SK-N-SH treated with all-trans-retinoic acid at 6 μM for 48 hours (cell line): ENCODE data around the gene GTPBP8.

ENCODE experiments used
- ATAC-seq: fragments of 200-7000 bp; cut with Tn5 transposase; 3 replicates; pipeline ENCODE4 v1.9.1; 2020; ENCODE audit warnings: mild to moderate bottlenecking, moderate library complexity
- BACH2 ChIP-seq: fragments of 250-450 bp; sonication (Bioruptor Pico); IDR thresholded peaks from 2 replicates; pipeline ENCODE4 v1.9.0; 2021; ENCODE audit warnings: mild to moderate bottlenecking, borderline replicate concordance
- CSDC2 ChIP-seq: fragments of 250-450 bp; sonication (Bioruptor Pico); IDR thresholded peaks from 2 replicates; pipeline ENCODE4 v1.5.0; 2020; ENCODE audit warnings: mild to moderate bottlenecking, moderate library complexity
- ESRRG ChIP-seq: fragments of 250-450 bp; sonication (Bioruptor Pico); IDR thresholded peaks from 2 replicates; pipeline ENCODE4 v1.6.1; 2021; ENCODE audit warnings: mild to moderate bottlenecking
- GLIS3 ChIP-seq: fragments of 250-450 bp; sonication (Bioruptor Pico); IDR thresholded peaks from 2 replicates; pipeline ENCODE4 v1.5.0; 2020; ENCODE audit warnings: mild to moderate bottlenecking, moderate library complexity
- OSR1 ChIP-seq: fragments of 250-450 bp; sonication (Bioruptor Pico); IDR thresholded peaks from 2 replicates; pipeline ENCODE4 v1.8.0; 2022; ENCODE audit warnings: moderate library complexity, mild to moderate bottlenecking, inconsistent platforms
- POU6F1 ChIP-seq: fragments of 250-450 bp; sonication (Bioruptor Pico); IDR thresholded peaks from 2 replicates; pipeline ENCODE4 v1.8.0; 2021; ENCODE audit warnings: low read depth, mild to moderate bottlenecking, moderate library complexity, borderline replicate concordance
- PPARA ChIP-seq: fragments of 250-450 bp; sonication (Bioruptor Pico); IDR thresholded peaks from 2 replicates; pipeline ENCODE4 v1.5.0; 2020; ENCODE audit warnings: mild to moderate bottlenecking, borderline replicate concordance
- RARB ChIP-seq: fragments of 250-450 bp; sonication (Bioruptor Pico); IDR thresholded peaks from 2 replicates; pipeline ENCODE4 v1.8.0; 2021; ENCODE audit warnings: mild to moderate bottlenecking, moderate library complexity
- SNAI2 ChIP-seq: fragments of 250-450 bp; sonication (Bioruptor Pico); IDR thresholded peaks from 2 replicates; pipeline ENCODE4 v1.5.0; 2020; ENCODE audit warnings: mild to moderate bottlenecking, moderate library complexity
- TCF4 ChIP-seq: fragments of 250-450 bp; sonication (Bioruptor Pico); IDR thresholded peaks from 2 replicates; pipeline ENCODE4 v1.8.0; 2021; ENCODE audit warnings: mild to moderate bottlenecking, moderate library complexity, borderline replicate concordance
- ZC3H10 ChIP-seq: fragments of 250-450 bp; sonication (Bioruptor Pico); IDR thresholded peaks from 2 replicates; pipeline ENCODE4 v1.5.1; 2021; ENCODE audit warnings: mild to moderate bottlenecking, moderate library complexity
- ZFP30 ChIP-seq: fragments of 450-650 bp; formaldehyde crosslinking; IDR thresholded peaks from 2 replicates; pipeline ENCODE4 v1.5.0; 2022; ENCODE audit warnings: mild to moderate bottlenecking, moderate library complexity
- ZNF565 ChIP-seq: fragments of 450-650 bp; formaldehyde crosslinking; conservative IDR thresholded peaks from 2 replicates; pipeline ENCODE4 v1.5.0; 2020; ENCODE audit warnings: low read depth, mild to moderate bottlenecking, moderate library complexity
- ZNF70 ChIP-seq: fragments of 450-650 bp; formaldehyde crosslinking; IDR thresholded peaks from 2 replicates; pipeline ENCODE4 v1.5.0; 2020; ENCODE audit warnings: mild to moderate bottlenecking, moderate library complexity
- ZNF8 ChIP-seq: fragments of 450-650 bp; formaldehyde crosslinking; IDR thresholded peaks from 2 replicates; pipeline ENCODE4 v1.5.0; 2020; ENCODE audit warnings: mild to moderate bottlenecking, moderate library complexity
- TF ChIP-seq, protein P1 (sequence below): fragments of 250-450 bp; sonication (Bioruptor Pico); IDR thresholded peaks from 2 replicates; pipeline ENCODE4 v1.8.0; 2020; ENCODE audit warnings: mild to moderate bottlenecking, moderate library complexity, borderline replicate concordance
- TF ChIP-seq, protein P2 (sequence below): fragments of 250-450 bp; sonication (Bioruptor Pico); IDR thresholded peaks from 2 replicates; pipeline ENCODE4 v1.5.1; 2020; ENCODE audit warnings: low read depth, mild to moderate bottlenecking, moderate library complexity
- TF ChIP-seq, protein P3 (sequence below): fragments of 250-450 bp; sonication (Bioruptor Pico); IDR thresholded peaks from 2 replicates; pipeline ENCODE4 v1.5.0; 2020; ENCODE audit warnings: mild to moderate bottlenecking, moderate library complexity

The GTPBP8 gene

GRCh38 chr3:112987710-112988334, 3.0 kb upstream of the GTPBP8 start:
- ATAC-seq, result no peak
- no peak for TF ChIP-seq ZC3H10
- no peak for TF ChIP-seq RARB (CRISPR knock-in tag)
- no peak for TF ChIP-seq ESRRG (CRISPR knock-in tag)
- TF ChIP-seq ZFP30, result no peak
- TF ChIP-seq, protein P1, sequence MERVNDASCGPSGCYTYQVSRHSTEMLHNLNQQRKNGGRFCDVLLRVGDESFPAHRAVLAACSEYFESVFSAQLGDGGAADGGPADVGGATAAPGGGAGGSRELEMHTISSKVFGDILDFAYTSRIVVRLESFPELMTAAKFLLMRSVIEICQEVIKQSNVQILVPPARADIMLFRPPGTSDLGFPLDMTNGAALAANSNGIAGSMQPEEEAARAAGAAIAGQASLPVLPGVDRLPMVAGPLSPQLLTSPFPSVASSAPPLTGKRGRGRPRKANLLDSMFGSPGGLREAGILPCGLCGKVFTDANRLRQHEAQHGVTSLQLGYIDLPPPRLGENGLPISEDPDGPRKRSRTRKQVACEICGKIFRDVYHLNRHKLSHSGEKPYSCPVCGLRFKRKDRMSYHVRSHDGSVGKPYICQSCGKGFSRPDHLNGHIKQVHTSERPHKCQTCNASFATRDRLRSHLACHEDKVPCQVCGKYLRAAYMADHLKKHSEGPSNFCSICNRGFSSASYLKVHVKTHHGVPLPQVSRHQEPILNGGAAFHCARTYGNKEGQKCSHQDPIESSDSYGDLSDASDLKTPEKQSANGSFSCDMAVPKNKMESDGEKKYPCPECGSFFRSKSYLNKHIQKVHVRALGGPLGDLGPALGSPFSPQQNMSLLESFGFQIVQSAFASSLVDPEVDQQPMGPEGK, result no peak
- no peak for TF ChIP-seq SNAI2 (CRISPR knock-in tag)
- TF ChIP-seq ZNF70, result no peak

- ATAC-seq, result no peak
These were observed 5.0 kb downstream of the GTPBP8 start for GRCh38 chr3:112995800-112996199.

GRCh38 chr3:113000691-113001090, 9.9 kb downstream of the GTPBP8 start:
- ATAC-seq, result no peak
- no peak for TF ChIP-seq CSDC2
- TF ChIP-seq, protein P2, sequence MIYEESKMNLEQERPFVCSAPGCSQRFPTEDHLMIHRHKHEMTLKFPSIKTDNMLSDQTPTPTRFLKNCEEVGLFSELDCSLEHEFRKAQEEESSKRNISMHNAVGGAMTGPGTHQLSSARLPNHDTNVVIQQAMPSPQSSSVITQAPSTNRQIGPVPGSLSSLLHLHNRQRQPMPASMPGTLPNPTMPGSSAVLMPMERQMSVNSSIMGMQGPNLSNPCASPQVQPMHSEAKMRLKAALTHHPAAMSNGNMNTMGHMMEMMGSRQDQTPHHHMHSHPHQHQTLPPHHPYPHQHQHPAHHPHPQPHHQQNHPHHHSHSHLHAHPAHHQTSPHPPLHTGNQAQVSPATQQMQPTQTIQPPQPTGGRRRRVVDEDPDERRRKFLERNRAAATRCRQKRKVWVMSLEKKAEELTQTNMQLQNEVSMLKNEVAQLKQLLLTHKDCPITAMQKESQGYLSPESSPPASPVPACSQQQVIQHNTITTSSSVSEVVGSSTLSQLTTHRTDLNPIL, result no peak

More at GRCh38 chr3:112995800-112996199, 5.0 kb downstream of the GTPBP8 start:
- TF ChIP-seq SNAI2 (CRISPR knock-in tag), result no peak
- no peak for TF ChIP-seq RARB (CRISPR knock-in tag)
- TF ChIP-seq, protein P2, result no peak
- TF ChIP-seq ZNF565 (CRISPR knock-in tag), result no peak
- TF ChIP-seq ZNF70, result no peak
- TF ChIP-seq, protein P1, result no peak
- no peak for TF ChIP-seq GLIS3 (CRISPR knock-in tag)
- TF ChIP-seq POU6F1 (CRISPR knock-in tag), result no peak
- TF ChIP-seq PPARA, result no peak
- TF ChIP-seq ZNF8 (CRISPR knock-in tag), result no peak
- TF ChIP-seq, all 23 proteins: peak for 0

- no peak for ATAC-seq
- no peak for TF ChIP-seq ZNF565 (CRISPR knock-in tag)
- no peak for TF ChIP-seq BACH2
- no peak for TF ChIP-seq OSR1 (CRISPR knock-in tag)
These were observed 11.3 kb downstream of the GTPBP8 start for GRCh38 chr3:113002037-113002436.

DNA sequence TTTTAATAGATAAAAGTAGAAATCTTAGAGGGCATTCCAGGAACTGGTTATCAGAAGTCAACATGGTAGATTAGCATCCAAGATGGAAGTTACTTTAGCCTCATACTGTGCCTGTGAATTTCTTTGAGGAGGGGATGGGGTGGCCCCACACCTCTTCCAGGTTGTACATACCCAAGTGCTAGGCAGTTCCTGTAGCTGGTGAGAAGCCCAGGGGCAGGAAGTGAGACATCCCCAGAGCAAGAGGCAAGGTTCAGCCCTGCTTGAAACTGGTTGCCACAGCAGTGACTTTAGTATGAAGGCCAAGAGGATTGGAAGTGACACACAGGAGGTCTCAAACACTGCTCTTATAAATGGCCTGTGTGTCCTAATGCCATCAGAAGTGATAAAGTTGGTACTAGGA, 11.9 kb downstream of the GTPBP8 start:
- no peak; the same call in 1 of the 3 replicates for ATAC-seq
- TF ChIP-seq BACH2, result no peak
- TF ChIP-seq TCF4 (CRISPR knock-in tag), result no peak
- TF ChIP-seq, protein P3, sequence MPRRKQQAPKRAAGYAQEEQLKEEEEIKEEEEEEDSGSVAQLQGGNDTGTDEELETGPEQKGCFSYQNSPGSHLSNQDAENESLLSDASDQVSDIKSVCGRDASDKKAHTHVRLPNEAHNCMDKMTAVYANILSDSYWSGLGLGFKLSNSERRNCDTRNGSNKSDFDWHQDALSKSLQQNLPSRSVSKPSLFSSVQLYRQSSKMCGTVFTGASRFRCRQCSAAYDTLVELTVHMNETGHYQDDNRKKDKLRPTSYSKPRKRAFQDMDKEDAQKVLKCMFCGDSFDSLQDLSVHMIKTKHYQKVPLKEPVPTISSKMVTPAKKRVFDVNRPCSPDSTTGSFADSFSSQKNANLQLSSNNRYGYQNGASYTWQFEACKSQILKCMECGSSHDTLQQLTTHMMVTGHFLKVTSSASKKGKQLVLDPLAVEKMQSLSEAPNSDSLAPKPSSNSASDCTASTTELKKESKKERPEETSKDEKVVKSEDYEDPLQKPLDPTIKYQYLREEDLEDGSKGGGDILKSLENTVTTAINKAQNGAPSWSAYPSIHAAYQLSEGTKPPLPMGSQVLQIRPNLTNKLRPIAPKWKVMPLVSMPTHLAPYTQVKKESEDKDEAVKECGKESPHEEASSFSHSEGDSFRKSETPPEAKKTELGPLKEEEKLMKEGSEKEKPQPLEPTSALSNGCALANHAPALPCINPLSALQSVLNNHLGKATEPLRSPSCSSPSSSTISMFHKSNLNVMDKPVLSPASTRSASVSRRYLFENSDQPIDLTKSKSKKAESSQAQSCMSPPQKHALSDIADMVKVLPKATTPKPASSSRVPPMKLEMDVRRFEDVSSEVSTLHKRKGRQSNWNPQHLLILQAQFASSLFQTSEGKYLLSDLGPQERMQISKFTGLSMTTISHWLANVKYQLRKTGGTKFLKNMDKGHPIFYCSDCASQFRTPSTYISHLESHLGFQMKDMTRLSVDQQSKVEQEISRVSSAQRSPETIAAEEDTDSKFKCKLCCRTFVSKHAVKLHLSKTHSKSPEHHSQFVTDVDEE (CRISPR knock-in tag), result no peak
